Stimulated activated CD4-positive, alpha-beta T cell treated with anti-CD3 and anti-CD28 coated beads, TNF-alpha, amount 100 ng/mL, for 1 hour (primary cell): ENCODE results near the gene PIGV.

Source experiments
- DNase-seq, 3 donors: peaks; one replicate each; pipeline ENCODE4 v3.0.0-alpha.2; 2020; ENCODE audit warnings: low read depth in 3 of 3, low spot score in 1 of 3

The PIGV gene

DNA sequence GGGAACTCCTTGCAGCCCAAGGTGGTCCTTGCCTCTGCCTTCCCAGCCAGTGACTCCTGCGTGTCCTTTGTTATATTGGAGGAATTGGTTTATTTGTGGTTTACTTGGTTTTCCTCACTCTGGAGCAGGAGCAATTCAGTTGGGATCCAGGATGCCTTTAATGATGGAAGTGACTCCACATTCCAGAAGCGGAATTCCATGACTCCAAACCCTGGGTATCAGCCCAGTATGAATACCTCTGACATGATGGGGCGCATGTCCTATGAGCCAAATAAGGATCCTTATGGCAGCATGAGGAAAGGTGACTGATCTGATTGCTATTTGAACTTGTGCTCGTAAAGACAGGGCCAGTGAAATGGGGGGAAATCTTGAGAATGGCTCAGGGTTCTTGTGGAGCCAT lies 15.1 kb upstream of the PIGV start:
- no peak for DNase-seq

DNA sequence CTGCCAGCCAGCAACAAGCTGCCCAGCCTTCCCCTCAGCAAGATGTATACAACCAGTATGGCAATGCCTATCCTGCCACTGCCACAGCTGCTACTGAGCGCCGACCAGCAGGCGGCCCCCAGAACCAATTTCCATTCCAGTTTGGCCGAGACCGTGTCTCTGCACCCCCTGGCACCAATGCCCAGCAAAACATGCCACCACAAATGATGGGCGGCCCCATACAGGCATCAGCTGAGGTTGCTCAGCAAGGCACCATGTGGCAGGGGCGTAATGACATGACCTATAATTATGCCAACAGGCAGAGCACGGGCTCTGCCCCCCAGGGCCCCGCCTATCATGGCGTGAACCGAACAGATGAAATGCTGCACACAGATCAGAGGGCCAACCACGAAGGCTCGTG lies 13.3 kb upstream of the PIGV start:
- DNase-seq: no peak

DNA sequence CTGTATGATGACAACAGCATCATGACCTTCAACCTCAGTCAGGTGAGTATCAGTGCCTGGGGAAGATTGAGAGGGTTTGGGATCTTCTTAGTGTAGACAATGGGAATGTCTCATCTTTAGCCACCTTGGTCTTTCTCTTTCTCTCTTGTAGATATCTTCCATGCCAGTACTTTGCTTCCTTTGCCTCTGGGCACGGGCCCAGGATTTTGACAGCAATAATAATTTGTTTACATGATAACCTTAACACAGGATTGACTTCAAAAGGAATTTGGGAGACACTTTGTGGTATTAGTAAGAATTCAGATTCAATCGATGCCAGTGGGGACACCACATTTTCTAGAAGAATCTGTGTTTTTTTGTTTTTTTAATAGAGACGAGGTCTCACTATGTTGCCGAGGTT lies 12.1 kb upstream of the PIGV start:
- no peak for DNase-seq

DNA sequence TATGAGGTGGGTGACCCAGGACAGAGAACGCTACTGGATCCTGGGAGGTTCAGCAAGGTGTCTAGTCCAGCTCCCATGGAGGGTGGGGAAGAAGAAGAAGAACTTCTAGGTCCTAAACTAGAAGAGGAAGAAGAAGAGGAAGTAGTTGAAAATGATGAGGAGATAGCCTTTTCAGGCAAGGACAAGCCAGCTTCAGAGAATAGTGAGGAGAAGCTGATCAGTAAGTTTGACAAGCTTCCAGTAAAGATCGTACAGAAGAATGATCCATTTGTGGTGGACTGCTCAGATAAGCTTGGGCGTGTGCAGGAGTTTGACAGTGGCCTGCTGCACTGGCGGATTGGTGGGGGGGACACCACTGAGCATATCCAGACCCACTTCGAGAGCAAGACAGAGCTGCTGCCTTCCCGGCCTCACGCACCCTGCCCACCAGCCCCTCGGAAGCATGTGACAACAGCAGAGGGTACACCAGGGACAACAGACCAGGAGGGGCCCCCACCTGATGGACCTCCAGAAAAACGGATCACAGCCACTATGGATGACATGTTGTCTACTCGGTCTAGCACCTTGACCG lies 8.6 kb upstream of the PIGV start:
- DNase-seq: no peak

DNA sequence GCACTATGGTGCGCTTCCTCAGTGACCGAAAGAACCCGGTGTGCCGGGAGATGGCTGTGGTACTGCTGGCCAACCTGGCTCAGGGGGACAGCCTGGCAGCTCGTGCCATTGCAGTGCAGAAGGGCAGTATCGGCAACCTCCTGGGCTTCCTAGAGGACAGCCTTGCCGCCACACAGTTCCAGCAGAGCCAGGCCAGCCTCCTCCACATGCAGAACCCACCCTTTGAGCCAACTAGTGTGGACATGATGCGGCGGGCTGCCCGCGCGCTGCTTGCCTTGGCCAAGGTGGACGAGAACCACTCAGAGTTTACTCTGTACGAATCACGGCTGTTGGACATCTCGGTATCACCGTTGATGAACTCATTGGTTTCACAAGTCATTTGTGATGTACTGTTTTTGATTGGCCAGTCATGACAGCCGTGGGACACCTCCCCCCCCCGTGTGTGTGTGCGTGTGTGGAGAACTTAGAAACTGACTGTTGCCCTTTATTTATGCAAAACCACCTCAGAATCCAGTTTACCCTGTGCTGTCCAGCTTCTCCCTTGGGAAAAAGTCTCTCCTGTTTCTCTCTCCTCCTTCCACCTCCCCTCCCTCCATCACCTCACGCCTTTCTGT lies 7.3 kb upstream of the PIGV start:
- no peak for DNase-seq

DNA sequence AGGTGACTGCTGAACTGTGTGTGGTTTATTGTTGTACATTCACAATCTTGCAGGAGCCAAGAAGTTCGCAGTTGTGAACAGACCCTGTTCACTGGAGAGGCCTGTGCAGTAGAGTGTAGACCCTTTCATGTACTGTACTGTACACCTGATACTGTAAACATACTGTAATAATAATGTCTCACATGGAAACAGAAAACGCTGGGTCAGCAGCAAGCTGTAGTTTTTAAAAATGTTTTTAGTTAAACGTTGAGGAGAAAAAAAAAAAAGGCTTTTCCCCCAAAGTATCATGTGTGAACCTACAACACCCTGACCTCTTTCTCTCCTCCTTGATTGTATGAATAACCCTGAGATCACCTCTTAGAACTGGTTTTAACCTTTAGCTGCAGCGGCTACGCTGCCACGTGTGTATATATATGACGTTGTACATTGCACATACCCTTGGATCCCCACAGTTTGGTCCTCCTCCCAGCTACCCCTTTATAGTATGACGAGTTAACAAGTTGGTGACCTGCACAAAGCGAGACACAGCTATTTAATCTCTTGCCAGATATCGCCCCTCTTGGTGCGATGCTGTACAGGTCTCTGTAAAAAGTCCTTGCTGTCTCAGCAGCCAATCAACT lies 6.4 kb upstream of the PIGV start:
- no peak for DNase-seq

DNA sequence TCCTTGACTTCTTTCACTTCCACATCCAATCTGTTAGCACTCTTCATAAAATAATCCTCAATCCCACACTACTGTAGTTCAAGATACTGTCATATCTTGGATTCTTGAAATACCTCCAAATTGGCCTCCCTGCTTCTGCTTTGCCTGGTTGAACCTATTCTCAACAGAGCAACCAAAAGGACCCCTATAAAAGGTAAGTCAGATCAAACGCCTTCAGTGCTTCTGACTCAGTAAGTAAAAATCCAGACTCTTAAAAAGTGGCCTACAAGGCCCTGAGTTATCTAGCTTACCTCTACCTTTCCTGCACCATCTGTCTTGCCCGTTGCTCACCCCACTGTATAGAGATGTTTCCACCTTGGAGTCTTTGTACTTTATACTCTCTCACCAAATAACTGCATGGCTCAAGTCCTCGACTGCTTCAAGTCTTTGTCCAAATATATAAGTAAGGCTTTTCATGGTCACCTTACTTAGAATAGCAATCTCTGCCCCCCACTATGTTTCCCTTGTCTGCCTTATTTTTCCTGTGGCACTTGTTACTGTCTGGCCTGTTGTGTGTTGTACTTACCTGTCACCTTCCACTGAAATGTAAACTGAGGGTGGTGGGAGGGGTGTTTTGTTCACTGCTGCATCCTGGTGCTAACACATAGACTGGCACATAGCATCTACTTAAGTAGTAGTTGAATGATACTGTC lies 5.1 kb upstream of the PIGV start:
- no peak for DNase-seq

DNA sequence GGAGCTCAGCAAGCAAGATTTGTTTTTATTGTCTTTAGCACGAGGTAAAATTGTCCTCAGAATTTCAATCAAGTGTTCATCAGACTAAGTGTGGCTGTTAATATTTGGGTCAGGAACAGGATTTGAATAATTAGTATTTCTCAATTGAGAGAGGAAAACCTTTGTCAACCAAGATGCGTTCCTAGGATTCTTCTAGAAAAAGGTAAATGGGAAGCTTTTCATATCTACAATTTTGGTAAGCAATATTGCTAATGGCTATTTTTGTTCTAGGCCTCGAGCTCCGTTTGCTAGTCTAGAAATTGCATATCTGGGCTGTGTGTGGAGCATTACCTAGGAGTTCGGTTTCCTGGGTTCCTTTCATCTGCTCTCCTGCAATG lies 4.1 kb upstream of the PIGV start:
- no peak for DNase-seq

DNA sequence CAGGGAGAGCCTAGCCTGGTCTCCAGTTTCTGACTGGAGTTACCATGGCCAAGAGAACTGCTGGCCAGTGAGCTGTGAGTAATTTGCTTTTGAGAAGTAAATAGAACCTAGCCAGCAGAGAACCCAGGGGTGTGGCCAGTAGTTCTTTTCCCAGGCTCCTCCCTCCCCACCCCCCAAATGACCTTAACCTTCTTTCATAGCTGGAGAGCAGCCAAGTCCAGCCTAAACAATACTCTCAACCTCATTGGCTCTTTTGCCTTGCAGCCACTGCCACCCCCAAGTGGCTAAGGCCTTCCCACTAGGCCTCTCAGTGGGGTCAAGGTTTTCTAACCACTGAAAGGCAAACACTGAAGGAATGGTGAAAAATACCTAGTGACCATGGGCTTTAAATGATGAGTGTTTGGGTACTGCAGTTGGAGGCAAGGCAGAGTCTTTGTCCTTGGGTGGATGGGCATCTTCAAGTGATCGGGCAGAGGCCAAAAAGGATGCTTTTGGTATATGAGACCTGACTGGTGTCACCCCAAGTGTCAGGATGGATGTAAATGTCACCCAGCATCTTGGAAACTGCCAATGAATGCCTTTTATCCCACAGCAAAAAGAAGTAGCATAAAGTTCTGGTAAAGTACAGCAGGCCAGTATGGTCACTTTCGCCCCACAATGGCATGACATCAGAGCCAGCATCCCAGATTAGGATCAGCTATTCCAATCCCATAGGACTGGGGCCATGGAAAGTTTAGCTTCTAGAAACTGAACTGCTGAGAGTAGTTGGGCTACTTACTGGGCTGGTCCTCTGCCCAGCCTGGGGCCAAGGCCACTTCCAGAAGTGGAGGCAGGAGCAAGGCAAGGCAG lies 3.5 kb upstream of the PIGV start:
- DNase-seq: no peak

DNA sequence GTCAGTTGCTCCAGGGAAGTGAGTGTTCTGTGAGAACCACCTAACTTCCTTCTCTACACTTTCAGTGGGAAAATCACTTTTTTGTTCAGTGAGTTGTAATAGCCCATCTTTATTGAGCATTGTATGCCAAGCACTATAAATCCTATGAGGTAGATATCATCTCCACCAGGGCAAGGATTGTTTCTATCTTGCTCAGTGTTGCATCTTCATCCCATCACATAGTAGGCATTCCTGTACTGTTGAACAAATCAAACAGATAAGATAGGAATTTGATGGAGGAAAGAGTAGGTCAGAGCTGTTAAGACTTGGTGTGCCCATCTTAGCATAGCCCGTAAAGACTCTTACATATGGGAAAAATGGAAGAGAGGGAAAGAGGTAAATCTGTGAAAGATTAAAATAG lies 2.9 kb upstream of the PIGV start:
- DNase-seq: no peak

DNA sequence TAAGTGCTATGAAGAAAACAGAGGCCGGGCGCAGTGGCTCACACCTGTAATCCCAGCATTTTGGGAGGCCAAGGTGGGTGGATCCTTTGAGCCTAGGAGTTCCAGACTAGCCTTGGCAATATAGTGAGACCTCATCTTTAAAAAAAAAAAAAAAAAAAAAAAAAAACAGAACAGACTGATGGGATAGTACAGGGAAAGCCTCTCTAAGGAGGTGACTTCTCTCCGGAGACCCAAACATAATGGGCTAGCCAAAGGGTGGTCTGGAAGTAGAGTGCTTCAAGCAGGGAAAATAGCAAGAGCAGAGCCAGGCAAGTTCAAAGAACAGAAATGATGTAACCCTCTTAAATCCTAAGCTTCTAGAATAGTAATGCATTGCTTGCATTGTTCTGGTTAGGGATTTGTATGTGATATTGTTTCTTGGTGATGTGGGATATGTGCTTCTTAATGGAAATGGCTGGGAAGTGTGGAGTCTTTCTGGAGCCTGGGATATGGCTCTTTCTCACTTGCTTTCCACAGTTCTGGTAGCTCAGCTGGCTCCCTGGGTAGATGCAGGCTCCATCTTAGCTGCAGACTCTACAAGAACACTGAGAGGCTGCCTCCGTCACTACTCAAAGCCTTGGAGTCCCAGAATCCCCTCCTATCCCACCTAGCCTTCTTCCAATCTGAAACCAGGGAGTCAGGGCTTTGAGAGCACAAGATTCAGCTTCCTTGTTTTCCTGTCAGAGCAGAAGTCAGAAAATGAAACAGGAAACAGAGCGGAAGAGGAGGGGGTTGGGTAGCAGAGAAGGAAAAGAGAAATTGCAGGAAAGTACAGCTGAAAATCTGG lies 1.9 kb upstream of the PIGV start:
- no peak for DNase-seq

DNA sequence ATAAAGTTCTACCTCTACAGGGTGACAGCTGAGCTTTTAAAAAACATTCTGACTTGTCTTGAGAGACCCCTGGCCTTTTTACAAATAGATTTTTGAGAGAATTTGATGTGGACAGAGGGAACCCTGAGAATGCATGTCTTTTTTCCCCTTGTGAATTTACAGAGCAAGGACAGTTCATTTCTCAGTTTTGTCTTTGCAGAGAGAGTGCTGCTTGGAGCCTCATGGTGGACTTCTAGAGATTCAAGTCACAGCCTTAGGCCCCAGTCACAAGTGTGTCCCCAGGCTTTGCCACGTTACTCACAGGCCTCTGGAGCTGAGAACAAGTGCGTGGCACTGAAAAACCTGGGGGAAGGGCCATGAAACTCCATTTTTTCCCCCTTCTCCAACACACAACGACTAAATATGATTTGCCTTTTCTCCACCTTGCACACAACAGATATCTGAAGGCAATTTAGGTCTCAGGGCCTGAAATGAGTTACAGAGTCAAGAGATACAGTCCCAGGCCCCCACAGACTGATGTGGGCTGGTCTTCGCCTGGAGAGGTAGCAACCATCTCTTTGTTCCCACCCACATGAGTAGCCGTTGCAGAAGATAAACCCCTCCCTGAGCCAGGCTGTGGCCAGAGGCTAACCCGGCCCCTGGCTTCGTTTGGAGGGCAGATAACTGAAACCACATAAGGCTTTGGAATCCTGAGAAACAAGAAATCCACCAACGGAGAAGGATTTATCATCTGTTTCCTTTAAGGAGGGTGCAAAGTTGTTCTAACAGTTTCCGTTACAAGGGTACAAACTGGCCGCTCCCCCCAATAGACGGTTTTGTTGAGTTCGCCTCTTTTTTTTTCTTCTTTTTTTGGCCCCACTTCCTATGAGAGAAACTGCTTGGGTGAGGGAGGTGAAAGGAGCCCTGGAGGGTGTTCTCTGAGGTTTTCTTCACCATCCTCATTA lies 1.0 kb upstream of the PIGV start:
- no peak for DNase-seq

DNA sequence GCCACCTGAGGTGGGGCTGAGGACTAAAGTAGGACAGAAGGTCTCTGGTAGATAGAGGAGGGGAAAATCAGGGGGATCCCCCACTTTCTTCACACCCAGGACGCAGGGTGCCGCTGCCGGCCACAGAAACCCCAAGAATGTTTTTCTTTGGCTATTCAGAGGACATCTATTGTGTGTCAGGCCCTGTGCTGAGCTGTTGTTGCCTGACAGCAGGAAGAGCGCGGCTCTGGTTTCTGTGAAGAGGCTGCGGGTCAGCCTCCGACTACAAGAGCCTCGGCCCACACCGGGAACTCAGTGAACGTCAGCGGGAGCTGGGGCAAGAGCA lies 407 bp upstream of the PIGV start:
- DNase-seq: peak in 2 of 3 donors; percentile 26 to 35

DNA sequence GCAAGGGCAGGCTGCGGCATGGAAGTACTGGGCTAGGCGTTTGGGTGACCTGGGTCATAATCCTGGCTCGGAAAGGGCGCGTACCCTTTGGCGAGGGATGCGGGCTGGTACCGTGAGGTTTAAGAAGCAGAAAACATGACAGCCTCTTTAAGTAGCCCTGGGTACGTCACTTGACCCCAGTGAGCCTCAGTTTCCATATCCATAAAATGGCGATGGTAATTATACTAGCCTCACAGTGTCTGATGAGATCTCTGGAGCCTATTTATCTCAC lies 700 bp downstream of the PIGV start:
- no peak for DNase-seq

DNA sequence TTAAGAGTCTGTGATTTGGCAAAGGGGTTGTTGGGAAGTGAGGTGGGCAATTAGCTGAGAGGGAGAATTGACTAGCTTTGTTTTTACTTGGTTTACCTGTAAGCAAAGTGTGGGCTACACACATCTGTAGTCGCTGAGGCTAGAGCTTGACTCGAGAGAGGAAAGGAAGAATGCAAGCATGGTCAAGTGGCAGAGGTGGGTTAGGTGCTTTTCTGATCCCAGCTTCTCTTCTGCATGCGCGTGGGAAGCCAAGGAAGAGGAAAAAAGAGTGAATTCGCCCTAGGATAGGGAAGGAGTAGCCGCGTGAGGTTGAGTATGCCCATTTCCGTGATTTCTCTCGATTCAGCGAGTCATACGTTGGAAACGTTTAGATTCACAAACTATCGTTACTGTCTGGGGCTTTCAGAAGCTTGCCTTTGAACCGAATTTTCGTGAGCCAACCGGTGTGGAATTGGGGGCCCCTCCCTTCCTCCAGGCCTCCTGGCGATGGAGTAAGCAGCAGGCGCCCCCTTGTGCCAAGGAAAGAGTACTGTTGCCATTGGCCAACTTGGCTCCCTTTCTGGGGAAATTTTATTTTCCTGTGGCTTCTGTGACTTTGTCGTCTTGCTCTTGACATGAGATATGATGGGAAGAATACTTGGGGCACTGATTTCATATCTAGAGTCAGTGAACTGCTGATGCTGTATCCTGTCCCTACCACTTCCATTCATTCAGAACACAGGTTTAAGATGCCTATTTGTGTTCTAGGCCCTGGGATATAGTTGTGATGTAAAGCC lies 1.3 kb downstream of the PIGV start:
- DNase-seq: peak; percentile 65 to 77 (median 73)

DNA sequence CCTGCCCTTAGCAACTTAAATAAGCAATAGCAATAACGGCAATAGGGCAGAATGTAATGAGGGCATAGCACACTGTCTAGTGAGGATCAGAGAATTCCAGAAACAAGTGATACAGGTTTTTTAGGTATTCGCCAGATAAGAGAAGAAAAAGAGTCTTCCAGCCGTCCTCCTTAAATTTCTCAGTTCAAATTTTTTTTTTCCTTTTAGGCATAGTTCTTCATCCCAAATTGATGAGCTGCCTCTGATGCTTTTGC lies 1.8 kb downstream of the PIGV start:
- DNase-seq: no peak

DNA sequence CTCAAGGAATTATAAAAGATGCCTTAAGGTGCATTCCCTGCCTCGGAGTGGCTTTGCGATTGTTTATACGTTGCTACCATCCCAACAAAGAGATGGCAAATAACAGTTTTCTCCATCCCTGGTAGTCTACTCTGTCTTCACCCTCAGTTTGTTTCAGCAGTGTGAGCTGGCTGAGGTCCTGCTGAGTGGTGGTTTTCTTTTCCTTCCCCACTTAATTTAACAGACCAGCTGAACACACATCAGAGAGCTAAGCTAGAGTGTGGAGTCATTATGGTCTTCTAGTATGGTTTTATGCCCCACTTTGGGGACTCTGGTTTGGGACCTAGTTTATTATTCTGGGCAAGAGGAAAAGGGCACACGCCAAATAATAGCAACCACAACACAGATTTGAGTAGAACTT lies 2.2 kb downstream of the PIGV start:
- DNase-seq: no peak

DNA sequence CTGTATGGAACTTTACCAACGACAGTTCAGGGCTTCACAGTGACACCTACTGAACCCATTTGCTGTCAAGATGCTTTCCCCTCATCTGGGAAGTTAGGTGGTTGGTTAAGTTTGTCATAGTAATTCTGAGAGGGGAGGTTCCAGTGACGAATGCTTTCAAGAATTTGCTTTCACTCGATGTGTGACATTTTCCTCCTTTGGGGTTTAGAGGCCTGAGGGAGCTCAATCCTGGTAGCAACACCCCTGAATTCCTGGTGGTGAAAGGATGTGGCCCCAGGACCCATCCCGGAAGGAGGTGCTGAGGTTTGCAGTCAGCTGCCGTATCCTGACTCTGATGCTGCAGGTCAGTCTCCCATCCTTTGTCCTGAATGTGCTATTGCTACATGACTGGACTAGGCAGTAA lies 2.8 kb downstream of the PIGV start:
- DNase-seq: no peak

DNA sequence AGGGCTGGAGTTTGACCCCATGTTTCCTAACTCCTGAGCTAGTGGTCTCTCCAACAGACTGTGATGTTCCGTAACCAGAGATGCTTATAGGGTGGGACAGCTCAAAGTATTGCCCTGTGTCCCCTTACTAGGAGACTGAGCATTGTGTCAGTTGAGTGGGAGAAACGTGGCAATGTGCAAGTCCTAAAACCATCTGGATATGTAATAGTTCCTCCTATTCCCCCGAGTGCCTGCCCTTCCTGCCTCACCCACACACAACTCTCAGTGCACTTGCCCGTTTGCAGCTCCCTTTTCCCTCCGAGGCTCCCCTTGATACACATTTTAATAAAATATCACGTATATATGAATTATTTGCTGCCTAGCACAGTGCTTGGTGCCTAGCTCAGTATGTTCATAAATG lies 3.4 kb downstream of the PIGV start:
- no peak for DNase-seq

DNA sequence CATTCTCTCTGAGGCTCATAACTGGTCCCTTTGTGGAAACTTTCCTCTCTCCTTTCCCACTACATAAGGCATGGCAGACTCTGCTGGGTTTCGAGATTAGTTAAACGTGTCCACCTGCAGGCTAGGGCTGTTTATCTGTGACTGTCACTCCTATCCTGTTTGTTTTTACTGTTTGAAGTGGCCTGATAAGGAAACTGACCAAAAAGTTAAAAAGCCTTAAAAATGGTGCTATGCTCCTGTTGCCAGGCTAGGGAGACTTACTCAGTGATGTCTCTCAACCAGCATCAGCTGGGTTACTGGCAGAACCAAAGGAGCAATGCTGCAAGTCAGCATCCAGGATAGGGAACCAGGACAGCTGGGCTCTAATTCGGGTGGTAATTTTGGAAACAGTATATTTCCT lies 3.9 kb downstream of the PIGV start:
- DNase-seq: no peak
